HG03135 (cell line): ENCODE measurements around the gene RAB13.

ENCODE experiments used
- ATAC-seq: cut with Tn5 transposase; IDR thresholded peaks from one replicate; pipeline ENCODE4 v1.9.1; 2021; ENCODE audit warnings: mild to moderate bottlenecking, moderate library complexity; ENCODE audit not compliant: unreplicated experiment

Gene RAB13

GRCh38 chr1:153957744-153958110, 28.4 kb downstream of the RAB13 start:
- ATAC-seq, result no peak

- no peak for ATAC-seq
Observed at GRCh38 chr1:153956997-153957715, 29.0 kb downstream of the RAB13 start.

GRCh38 chr1:153954826-153955225, 31.3 kb downstream of the RAB13 start:
- ATAC-seq, result no peak

- ATAC-seq, result no peak
Observed at GRCh38 chr1:153953859-153954365, 32.2 kb downstream of the RAB13 start.

- no peak for ATAC-seq
Observed at GRCh38 chr1:153951801-153952200, 34.3 kb downstream of the RAB13 start.

GRCh38 chr1:153951183-153951582, 35.0 kb downstream of the RAB13 start:
- ATAC-seq, result no peak

GRCh38 chr1:153946622-153947241, 39.4 kb downstream of the RAB13 start, which contains the start of gene DENND4B:
DENND4B (minus strand) TSS chr1:153946718; CDS start chr1:153944374, 2,344 bp downstream.
- ATAC-seq, result peak; percentile 59

GRCh38 chr1:153945795-153946621, 40.1 kb downstream of the RAB13 start:
- peak; percentile 68 for ATAC-seq

- peak; percentile 2 for ATAC-seq
Observed at GRCh38 chr1:153945131-153945794, 40.9 kb downstream of the RAB13 start.

GRCh38 chr1:153944827-153945117, 41.4 kb downstream of the RAB13 start:
- no peak for ATAC-seq

GRCh38 chr1:153944005-153944826, 41.9 kb downstream of the RAB13 start:
- no peak for ATAC-seq

GRCh38 chr1:153942766-153943549, 43.2 kb downstream of the RAB13 start:
- no peak for ATAC-seq

- ATAC-seq, result no peak
Observed at GRCh38 chr1:153941826-153942725, 44.1 kb downstream of the RAB13 start.

GRCh38 chr1:153940756-153941155, 45.4 kb downstream of the RAB13 start:
- no peak for ATAC-seq

- no peak for ATAC-seq
Observed at GRCh38 chr1:153939476-153939875, 46.7 kb downstream of the RAB13 start.

- no peak for ATAC-seq
Observed at GRCh38 chr1:153938996-153939395, 47.1 kb downstream of the RAB13 start.

- no peak for ATAC-seq
Observed at GRCh38 chr1:153937331-153937730, 48.8 kb downstream of the RAB13 start.

GRCh38 chr1:153936011-153936802, 49.9 kb downstream of the RAB13 start:
- no peak for ATAC-seq
